K562 (cell line): ENCODE results near the gene TACC3. TPM values are rescaled to one million over a fixed set of nuclear protein-coding genes. Genes with fewer than 3 reads are reported as not detected.

Experiments
- ARHGAP35 ChIP-seq: fragments of 450-650 bp; IDR thresholded peaks from 2 replicates; pipeline ENCODE4 v1.6.1; 2018; ENCODE audit not compliant: partially characterized antibody
- ARID2 ChIP-seq: fragments of 450-650 bp; IDR thresholded peaks from 2 replicates; pipeline ENCODE4 v1.6.1; 2017; ENCODE audit warnings: antibody characterized with exemption, mild to moderate bottlenecking
- CBX2 ChIP-seq: fragments of 200-600 bp; sonication (generic); IDR thresholded peaks from one replicate; pipeline ENCODE4 v1.6.1; 2012; ENCODE audit warnings: mild to moderate bottlenecking, low read length, inconsistent platforms; ENCODE audit not compliant: insufficient read depth, poor library complexity, severe bottlenecking
- CHD1 ChIP-seq: fragments of 200-600 bp; sonication (generic); IDR thresholded peaks from one replicate; pipeline ENCODE4 v1.6.1; 2012; ENCODE audit warnings: mild to moderate bottlenecking, moderate library complexity, low read length, inconsistent platforms
- CTBP1 ChIP-seq: fragments of 450-650 bp; IDR thresholded peaks from 2 replicates; pipeline ENCODE4 v1.6.1; 2016; ENCODE audit warnings: borderline replicate concordance
- ELK1 ChIP-seq: sonication (generic); formaldehyde crosslinking; IDR thresholded peaks from 2 replicates; pipeline ENCODE4 v1.8.1; 2022; ENCODE audit warnings: missing genetic modification reagents
- GATAD2A ChIP-seq: fragments of 450-650 bp; IDR thresholded peaks from 2 replicates; pipeline ENCODE4 v1.6.1; 2017
- KAT7 ChIP-seq: sonication (generic); formaldehyde crosslinking; IDR thresholded peaks from 2 replicates; pipeline ENCODE4 v1.8.0; 2022; ENCODE audit warnings: missing genetic modification reagents, mild to moderate bottlenecking, borderline replicate concordance
- KDM5B ChIP-seq: fragments of 200-600 bp; sonication (generic); IDR thresholded peaks from 2 replicates; pipeline ENCODE4 v1.6.1; 2012; ENCODE audit warnings: low read depth, mild to moderate bottlenecking, moderate library complexity, low read length, control low read depth, inconsistent platforms; ENCODE audit not compliant: insufficient replicate concordance
- MEIS2 ChIP-seq: fragments of 450-650 bp; IDR thresholded peaks from 2 replicates; pipeline ENCODE4 v1.6.1; 2014; ENCODE audit warnings: mild to moderate bottlenecking; ENCODE audit not compliant: partially characterized antibody
- MTF1 ChIP-seq: fragments of 250-450 bp; sonication (Bioruptor Pico); IDR thresholded peaks from 2 replicates; pipeline ENCODE4 v1.9.0; 2021; ENCODE audit warnings: moderate library complexity, mild to moderate bottlenecking, inconsistent platforms, borderline replicate concordance
- NR2C2 ChIP-seq, 2 experiments: fragments of 200-800 bp in 1 of 2; sonication (Bioruptor generic) in 1 of 2; sonication (generic) in 1 of 2; formaldehyde crosslinking in 1 of 2; IDR thresholded peaks; 2 replicates each; pipeline versions ENCODE4 v1.6.1 to v1.8.0; 2016 to 2022; ENCODE audit warnings: mild to moderate bottlenecking in 1 of 2, missing compliant biosample characterization in 1 of 2, missing genetic modification characterization in 1 of 2, missing genetic modification reagents in 1 of 2
- PHB ChIP-seq: fragments of 250-450 bp; sonication (Bioruptor Pico); IDR thresholded peaks from 2 replicates; pipeline ENCODE4 v1.5.0; 2021
- RNF219 ChIP-seq: fragments of 250-450 bp; sonication (Bioruptor Pico); IDR thresholded peaks from 2 replicates; pipeline ENCODE4 v1.5.0; 2022; ENCODE audit warnings: mild to moderate bottlenecking
- SNIP1 ChIP-seq: fragments of 450-650 bp; IDR thresholded peaks from 2 replicates; pipeline ENCODE4 v1.7.1; 2017; ENCODE audit warnings: low read depth, mild to moderate bottlenecking
- TCF3 ChIP-seq: sonication (generic); formaldehyde crosslinking; IDR thresholded peaks from 2 replicates; pipeline ENCODE4 v1.4.0; 2020; ENCODE audit warnings: mild to moderate bottlenecking, missing genetic modification reagents
- TEAD4 ChIP-seq, 2 experiments: sonication (generic) in 1 of 2; formaldehyde crosslinking in 1 of 2; IDR thresholded peaks; 2 replicates each; pipeline versions ENCODE4 v1.6.1 to v1.8.0; 2012 to 2022; ENCODE audit warnings: borderline replicate concordance in 1 of 2, inconsistent platforms in 1 of 2, low read length in 1 of 2, mild to moderate bottlenecking in 1 of 2, missing genetic modification reagents in 1 of 2
- XRCC4 ChIP-seq: IDR thresholded peaks from one replicate; pipeline ENCODE4 v1.6.1; 2011; ENCODE audit not compliant: insufficient read depth, insufficient read length; ENCODE audit errors: extremely low read depth
- ZBED1 ChIP-seq: IDR thresholded peaks from 2 replicates; pipeline ENCODE4 v1.6.1; 2014
- ZNF121 ChIP-seq: sonication (generic); formaldehyde crosslinking; conservative IDR thresholded peaks from 2 replicates; pipeline ENCODE4 v1.8.0; 2022; ENCODE audit warnings: missing genetic modification reagents
- ZNF280B ChIP-seq: fragments of 250-450 bp; sonication (Bioruptor Pico); IDR thresholded peaks from 2 replicates; pipeline ENCODE4 v1.5.1; 2021; ENCODE audit warnings: mild to moderate bottlenecking
- polyA plus RNA-seq, 8 experiments: library from polyadenylated mRNA; depleted of rRNA in 4 of 8; stranded (reverse) in 5 of 8; unstranded in 3 of 8; fragments of >200 nt; fragmentation: Nextera tagmentation in 2 of 8; fragmentation: Illumina TruSeq in 1 of 8; extraction: Ambion mirVana in 2 of 8; extraction: Trizol in 1 of 8; gene quantifications; 2 replicates each; pipeline versions ENCODE4 v1.2.1 to v1.2.3, GENCODE V29; 2011 to 2014; ENCODE audit warnings: inconsistent platforms in 1 of 8, missing spikeins in 1 of 8
- total RNA-seq, 7 experiments: library from RNA; depleted of rRNA in 6 of 7; stranded (reverse); fragments of >200 nt in 6 of 7; fragmentation: Illumina TruSeq in 2 of 7; extraction: Trizol in 2 of 7; gene quantifications; 2 replicates each; pipeline versions ENCODE4 v1.2.1 to v1.2.3, GENCODE V29; 2011 to 2021; ENCODE audit warnings: low replicate concordance in 1 of 7

Gene TACC3
- total and polyA plus RNA-seq, 9 of the 15 experiments (the other 6 are each of a cell fraction or from before 2014, with no cell fraction given), result 1.9 to 122 (median 55.6) TPM

GRCh38 chr4:1720163-1720983 lies 948 bp upstream of the TACC3 start (continued):
- TF ChIP-seq CBX2, result no peak
- TF ChIP-seq TEAD4 (IDR thresholded peaks at IDR 0.05; ENCODE audit: low read length), result no peak
- 0 out of 2 replicates have a peak, but pooled peaks have one; percentile 51 for TF ChIP-seq TEAD4 (CRISPR knock-in tag; IDR thresholded peaks at IDR 0.05; ENCODE audit: borderline replicate concordance)
- TF ChIP-seq CTBP1, result peak; percentile 54; the same call in 1 of the 2 replicates
- no peak for TF ChIP-seq ARID2
- TF ChIP-seq CHD1, result peak; percentile 72
- 0 out of 2 replicates have a peak, but pooled peaks have one; percentile 8 for TF ChIP-seq TCF3 (CRISPR knock-in tag)
- no peak for TF ChIP-seq SNIP1
- no peak for TF ChIP-seq MTF1 (CRISPR knock-in tag)
- peak; percentile 24 for TF ChIP-seq MEIS2
- no peak for TF ChIP-seq PHB (CRISPR knock-in tag)
- TF ChIP-seq RNF219, result no peak
- TF ChIP-seq XRCC4, result no peak
- TF ChIP-seq GATAD2A, result no peak
- TF ChIP-seq NR2C2 (CRISPR knock-in tag; IDR thresholded peaks at IDR 0.05), result peak; percentile 84
- TF ChIP-seq NR2C2 (tag; IDR thresholded peaks at IDR 0.05), result no peak
- 0 out of 2 replicates have a peak, but pooled peaks have one; percentile 36 for TF ChIP-seq KAT7 (CRISPR knock-in tag)
- peak; percentile 78 for TF ChIP-seq KDM5B
- TF ChIP-seq ARHGAP35, result no peak
- TF ChIP-seq ZBED1, result 0 out of 2 replicates have a peak, but pooled peaks have one; percentile 17
- no peak for TF ChIP-seq ZNF121 (CRISPR knock-in tag)
- no peak for TF ChIP-seq ZNF280B (CRISPR knock-in tag)
- TF ChIP-seq ELK1 (CRISPR knock-in tag), result no peak
